SK-N-SH (cell line): ENCODE measurements around the gene C3orf20.

Experiments used
- ELF1 ChIP-seq: IDR thresholded peaks from 2 replicates; pipeline ENCODE4 v1.4.0; 2012
- EP300 ChIP-seq, 2 experiments: IDR thresholded peaks; 2 replicates each; pipeline versions ENCODE4 v1.4.0 to v1.6.1; 2012; ENCODE audit warnings: borderline replicate concordance in 1 of 2, low read depth in 1 of 2, low read length in 1 of 2
- EZH2phosphoT487 ChIP-seq: fragments of 200-600 bp; sonication (generic); IDR thresholded peaks from 2 replicates; pipeline ENCODE4 v1.6.1; 2017; ENCODE audit warnings: low read depth, mixed run types, mild to moderate bottlenecking, antibody characterized with exemption, moderate library complexity, borderline replicate concordance
- GABPA ChIP-seq: IDR thresholded peaks from 2 replicates; pipeline ENCODE4 v1.4.0; 2012; ENCODE audit warnings: low read depth, mild to moderate bottlenecking
- NFIC ChIP-seq: IDR thresholded peaks from 2 replicates; pipeline ENCODE4 v1.4.0; 2012; ENCODE audit warnings: borderline replicate concordance
- NRF1 ChIP-seq: IDR thresholded peaks from 2 replicates; pipeline ENCODE4 v1.6.1; 2012; ENCODE audit warnings: low read depth, mild to moderate bottlenecking, low read length
- RAD21 ChIP-seq: IDR thresholded peaks from 2 replicates; pipeline ENCODE4 v1.6.1; 2012; ENCODE audit warnings: mild to moderate bottlenecking, low read length
- RFX5 ChIP-seq: IDR thresholded peaks from 2 replicates; pipeline ENCODE4 v1.6.1; 2012; ENCODE audit warnings: mild to moderate bottlenecking, improper control_type of control experiment, low read length
- SMC3 ChIP-seq: IDR thresholded peaks from 2 replicates; pipeline ENCODE4 v1.6.1; 2012; ENCODE audit warnings: low read depth, low read length, improper control_type of control experiment
- YY1 ChIP-seq: IDR thresholded peaks from 2 replicates; pipeline ENCODE4 v1.4.0; 2012; ENCODE audit warnings: low read depth, mild to moderate bottlenecking
- TF ChIP-seq, protein P1 (sequence below): fragments of 200-600 bp; sonication (generic); IDR thresholded peaks from 2 replicates; pipeline ENCODE4 v1.6.1; 2017; ENCODE audit warnings: antibody characterized with exemption, mild to moderate bottlenecking, moderate library complexity

DNA sequence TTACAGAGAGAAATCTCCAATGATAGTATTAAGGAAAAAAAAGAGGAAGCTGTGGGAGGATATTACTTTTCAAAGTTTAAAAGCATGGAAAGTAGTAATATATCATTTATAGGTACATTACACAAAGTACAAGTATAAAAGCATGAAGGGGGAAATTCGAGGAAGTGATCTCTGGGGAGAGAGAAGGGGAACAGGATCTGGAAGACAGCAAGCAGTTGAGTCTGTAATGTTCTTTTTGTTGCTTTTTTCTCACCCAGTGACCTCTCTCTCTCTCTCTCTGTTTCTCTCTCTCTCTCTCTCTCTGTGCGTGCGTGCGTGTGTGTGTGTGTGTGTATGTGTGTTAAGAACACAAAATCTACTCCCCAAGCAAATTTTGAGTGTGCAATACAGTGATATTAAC lies 10.2 kb downstream of the C3orf20 start:
- TF ChIP-seq GABPA (no peak), SMC3 (no peak), RAD21 (no peak), ELF1 (no peak), YY1 (no peak), RFX5 (no peak), NFIC (no peak), NRF1 (no peak), EP300 (IDR thresholded peaks at IDR 0.05; ENCODE audit: borderline replicate concordance in 1 of 2, low read depth in 1 of 2, low read length in 1 of 2) (no peak), EZH2phosphoT487 (no peak)
- TF ChIP-seq, protein P1, sequence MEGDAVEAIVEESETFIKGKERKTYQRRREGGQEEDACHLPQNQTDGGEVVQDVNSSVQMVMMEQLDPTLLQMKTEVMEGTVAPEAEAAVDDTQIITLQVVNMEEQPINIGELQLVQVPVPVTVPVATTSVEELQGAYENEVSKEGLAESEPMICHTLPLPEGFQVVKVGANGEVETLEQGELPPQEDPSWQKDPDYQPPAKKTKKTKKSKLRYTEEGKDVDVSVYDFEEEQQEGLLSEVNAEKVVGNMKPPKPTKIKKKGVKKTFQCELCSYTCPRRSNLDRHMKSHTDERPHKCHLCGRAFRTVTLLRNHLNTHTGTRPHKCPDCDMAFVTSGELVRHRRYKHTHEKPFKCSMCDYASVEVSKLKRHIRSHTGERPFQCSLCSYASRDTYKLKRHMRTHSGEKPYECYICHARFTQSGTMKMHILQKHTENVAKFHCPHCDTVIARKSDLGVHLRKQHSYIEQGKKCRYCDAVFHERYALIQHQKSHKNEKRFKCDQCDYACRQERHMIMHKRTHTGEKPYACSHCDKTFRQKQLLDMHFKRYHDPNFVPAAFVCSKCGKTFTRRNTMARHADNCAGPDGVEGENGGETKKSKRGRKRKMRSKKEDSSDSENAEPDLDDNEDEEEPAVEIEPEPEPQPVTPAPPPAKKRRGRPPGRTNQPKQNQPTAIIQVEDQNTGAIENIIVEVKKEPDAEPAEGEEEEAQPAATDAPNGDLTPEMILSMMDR: no peak
